Measurements from ENCODE around the gene FGF22.
"Not testable (repeated sequence)": the region's sequence is repeated elsewhere in the genome, so short reads cannot be mapped to it uniquely, and the experiment has no call there.

The FGF22 gene

DNA sequence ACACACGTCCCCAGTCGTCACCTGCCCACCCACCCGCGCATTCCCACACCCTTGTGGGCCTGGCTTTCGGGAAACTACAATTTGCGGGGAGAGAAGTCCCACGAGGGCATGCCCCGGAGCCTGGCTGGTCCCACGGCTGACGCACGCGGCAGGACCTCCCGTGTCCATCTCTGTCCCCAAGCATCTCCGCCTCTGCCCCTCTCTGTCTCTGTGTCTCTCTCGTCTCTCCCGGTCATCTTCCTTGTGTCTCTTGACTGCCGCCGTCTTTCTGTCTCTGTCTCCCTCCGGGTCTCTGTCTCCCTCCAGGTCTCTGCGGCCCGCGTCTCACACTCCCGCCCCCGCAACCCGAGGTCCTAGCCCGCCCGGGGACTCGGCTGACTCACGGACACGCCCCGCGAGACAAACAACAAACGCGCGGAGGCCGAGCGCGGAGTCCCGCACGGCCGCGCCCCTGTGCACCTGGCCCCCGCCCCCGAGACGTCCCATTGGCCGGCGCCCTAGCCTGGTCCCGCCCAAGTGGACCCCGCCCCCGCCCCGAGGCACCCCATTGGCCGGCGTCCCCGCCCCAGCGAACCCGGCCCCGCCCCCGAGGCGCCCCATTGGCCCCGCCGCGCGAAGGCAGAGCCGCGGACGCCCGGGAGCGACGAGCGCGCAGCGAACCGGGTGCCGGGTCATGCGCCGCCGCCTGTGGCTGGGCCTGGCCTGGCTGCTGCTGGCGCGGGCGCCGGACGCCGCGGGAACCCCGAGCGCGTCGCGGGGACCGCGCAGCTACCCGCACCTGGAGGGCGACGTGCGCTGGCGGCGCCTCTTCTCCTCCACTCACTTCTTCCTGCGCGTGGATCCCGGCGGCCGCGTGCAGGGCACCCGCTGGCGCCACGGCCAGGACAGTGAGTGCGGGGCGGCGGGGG, at the start of gene FGF22:
FGF22 (plus strand) TSS at position 627 of the 908 bp plus-strand sequence; CDS start at position 674, 47 bp downstream.
- DNase-seq, result peak; percentile 93 to 99 (median 97)

DNA sequence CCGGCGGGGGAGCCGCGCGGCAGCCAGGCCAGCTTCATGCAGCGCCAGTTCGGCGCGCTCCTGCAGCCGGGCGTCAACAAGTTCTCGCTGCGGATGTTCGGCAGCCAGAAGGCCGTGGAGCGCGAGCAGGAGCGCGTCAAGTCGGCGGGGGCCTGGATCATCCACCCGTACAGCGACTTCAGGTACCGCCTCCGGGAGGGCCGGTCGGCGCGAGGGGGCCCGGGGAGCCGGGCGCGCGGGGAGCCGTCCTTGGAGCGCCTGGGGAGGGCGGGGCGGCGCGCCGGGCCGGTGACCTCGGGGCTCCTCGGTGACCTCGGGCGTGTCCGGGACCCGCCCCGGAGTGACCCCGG, 49.3 kb upstream of the FGF22 start:
- DNase-seq, result no peak

DNA sequence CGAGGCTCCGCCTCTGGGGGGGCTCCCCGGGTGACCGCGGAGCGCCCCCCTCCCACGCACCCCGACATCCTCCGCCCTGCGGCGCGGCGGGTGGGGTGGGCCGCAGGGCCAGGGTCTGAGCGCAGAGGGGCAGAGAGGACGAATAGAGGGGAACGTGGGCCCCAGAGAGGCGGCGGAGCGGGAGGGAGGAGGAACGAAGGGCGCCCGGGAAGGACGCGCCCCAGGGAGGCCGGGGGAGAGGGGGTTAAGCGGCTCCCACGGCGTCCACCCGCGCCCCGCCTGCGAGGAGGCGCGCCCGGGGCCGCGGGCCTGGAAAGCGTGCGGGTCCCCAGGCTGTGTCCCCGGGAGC, 49.0 kb upstream of the FGF22 start:
- no peak for DNase-seq

DNA sequence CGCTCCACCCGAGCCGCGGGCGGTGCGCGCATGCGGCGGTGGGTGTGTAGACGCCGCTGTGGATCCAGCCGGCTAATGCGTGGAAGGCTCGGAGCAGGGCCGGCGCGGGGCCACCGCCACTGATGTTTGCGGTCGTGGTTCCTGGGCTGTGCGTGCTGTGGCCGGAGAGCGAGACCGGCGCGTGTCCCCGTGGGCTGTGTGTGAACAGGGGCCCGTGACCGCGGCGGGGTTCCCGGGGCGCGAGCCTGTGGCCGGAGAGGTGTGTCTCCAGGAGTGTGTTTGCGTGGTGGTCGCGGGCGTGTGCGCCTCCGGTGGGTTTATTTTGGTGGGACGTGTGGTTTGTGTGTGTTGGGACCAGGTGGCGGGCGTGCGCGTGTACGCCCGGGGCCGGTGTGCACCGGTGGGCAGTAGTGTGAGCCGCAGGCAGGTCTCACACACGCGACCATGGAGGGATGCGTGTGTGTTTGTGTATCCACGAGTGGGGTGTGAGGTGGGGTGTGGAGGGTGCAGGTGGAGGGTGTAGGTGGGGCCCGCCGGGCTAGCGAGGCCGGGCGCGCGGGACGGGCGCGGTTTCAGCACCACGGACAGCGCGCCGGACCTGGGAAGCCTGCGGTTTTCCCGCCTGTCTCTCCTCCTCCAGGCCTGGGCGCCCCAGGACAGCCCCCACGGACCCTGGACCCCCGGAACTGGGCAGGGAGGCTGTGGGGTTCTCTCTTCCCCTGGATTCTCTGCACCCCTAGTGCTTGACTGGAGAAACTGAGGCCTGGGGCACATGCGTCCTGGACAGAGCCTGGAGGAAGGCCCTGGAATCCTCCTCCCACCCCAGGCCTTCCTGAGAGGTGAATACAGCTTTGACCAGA, 48.4 kb upstream of the FGF22 start:
- DNase-seq, result no peak

DNA sequence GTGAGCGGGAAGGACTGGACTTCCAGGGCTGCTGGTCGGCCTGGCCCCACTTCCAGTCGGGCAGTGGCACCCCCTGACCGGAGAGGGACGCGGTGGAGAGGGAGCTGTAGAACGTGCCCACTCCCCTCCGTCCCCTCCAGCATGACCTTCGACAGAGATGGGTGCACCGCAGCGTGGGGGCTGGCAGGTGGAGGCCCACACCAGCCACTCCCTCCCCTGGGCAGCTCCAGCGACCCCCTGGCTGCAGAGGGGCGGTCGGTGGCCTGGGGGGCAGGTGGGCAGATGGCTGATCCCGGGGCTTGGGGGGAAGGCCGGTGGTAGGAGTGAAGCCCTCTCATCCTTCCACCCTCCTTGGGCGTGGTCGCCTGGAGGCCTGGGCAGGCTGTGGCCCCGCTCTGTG, 47.6 kb upstream of the FGF22 start:
- DNase-seq, result no peak

DNA sequence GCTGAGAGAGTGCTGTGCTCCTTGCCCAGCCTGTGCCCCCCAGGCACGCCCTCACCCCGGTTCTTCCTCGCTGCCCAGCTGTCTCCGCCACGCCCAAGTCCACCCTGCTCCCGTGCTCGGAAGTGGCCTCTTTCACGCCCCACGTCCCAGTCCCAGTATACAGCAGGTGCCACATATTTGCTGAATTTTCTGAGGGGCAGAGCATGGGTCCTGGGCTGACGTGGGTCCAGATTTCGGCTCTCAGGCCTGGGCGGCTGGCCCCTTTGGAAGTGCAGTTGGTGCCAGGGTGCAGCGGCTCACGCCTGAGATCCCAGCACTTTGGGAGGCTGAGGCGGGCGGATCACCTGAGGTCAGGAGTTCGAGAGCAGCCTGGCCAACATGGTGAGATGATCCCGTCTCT, 46.6 kb upstream of the FGF22 start:
- DNase-seq, result no peak

DNA sequence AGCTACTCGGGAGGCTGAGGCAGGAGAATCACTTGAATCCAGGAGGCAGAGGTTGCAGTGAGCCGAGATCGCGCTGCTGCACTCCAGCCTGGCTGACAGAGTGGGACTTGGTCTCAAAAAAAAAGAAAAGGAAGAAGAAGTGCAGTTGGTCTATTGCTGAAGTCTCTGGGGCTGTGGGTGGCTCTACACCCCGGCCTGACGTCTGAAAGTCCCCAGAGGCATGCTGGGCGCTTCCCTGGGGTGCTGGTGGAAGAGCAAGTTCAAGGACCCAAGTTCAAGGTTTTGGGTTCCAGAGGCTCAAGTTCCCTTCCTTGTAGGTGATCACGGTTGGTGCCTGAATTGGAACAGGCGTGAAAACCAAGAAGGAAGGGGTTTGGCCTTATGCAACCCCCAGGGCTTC, 46.2 kb upstream of the FGF22 start:
- DNase-seq, result no peak

DNA sequence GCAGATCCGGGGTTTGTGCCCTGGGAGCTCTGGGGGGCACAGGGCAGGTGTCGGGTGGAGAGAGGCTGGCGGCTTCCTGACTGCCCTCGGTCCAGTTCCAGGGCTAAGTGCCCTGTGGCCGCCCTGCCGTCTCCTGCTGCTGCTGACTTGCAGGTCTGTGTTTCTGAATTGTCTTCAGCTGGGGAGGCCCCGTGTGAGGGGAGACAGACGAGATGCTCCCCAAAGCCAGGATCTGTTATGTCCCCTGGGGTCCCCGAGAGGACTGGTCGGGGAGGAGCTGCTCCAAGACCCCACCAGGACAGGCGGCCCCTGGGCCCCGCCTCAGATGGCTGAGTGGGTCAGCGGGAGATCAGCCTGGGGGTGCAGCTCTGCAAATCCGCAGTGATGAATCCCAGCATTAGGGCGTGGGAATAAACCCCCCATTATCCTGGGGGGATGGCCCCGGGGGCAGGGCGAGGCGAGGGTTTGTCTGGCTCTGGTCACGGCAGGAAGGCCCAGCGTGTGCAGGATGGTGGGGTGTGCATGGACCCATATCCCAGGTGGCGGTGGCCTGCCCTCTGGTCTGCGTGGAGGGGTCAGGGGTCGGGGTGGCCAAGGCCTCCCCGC, 45.3 kb upstream of the FGF22 start:
- DNase-seq, result no peak

DNA sequence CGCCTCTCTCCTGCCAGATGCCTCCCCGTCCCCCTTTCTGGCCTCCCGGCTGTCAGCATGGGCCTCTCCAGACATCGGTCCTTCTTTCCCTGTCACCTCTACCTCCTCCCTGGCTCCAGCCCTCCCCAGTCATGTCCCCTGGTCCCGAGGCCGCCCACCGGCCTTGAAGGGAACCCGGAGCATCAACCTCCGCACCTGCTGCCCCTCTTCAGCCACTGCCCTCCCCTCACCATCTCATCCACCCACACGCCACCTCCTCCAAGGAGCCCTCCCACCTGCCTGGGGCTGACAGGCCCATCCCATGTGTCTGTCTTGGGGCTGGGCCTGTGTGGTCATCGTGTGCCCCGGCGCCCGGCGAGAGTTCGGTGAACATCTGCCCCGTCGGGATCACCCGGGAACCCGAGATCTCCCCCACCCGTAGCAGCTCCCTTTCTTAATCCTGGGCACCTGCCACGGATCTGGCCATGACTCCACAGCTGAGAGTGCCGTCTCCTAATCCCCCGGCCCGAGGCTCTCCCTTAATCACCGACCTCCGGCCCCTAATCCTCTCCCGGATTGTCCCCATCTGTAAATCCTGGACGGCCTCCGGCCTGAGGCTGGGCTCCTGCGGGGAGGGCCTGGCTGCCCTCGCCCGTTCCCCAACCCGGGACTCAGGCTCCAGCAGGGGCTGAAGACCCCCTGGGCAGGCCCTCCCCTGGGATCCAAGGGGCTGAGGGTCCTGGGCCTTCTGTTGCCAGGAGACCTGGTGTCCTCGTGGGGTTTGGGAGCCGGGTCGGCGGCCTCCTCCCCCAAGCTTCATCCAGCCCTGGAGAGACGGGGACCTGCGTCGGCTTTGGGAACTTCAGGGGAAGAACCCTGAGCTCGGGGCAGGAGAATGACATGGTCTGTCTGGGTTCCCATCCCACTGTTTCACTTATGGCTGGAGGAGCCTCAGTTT, 44.1 kb upstream of the FGF22 start:
- DNase-seq, result no peak

DNA sequence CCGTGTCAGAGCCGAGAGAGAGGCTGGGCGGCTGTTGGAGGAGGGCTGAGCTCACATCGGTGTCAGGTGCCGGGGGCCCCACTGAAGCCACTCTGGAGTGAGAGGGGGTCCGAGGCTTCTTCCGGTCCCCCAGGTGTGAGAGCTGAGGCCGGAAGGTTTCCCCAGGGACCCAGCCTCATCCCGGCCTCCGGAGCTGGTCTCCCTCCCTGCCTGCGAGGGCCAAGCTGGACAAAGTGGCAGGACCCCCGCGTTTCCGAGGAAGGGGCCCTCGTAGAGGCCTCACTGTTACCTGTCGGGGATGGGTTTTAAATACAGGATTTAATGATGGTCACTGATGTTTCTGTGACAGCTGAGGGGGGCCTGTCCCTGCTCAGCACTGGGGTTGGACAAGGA, 43.4 kb upstream of the FGF22 start:
- DNase-seq, result no peak

DNA sequence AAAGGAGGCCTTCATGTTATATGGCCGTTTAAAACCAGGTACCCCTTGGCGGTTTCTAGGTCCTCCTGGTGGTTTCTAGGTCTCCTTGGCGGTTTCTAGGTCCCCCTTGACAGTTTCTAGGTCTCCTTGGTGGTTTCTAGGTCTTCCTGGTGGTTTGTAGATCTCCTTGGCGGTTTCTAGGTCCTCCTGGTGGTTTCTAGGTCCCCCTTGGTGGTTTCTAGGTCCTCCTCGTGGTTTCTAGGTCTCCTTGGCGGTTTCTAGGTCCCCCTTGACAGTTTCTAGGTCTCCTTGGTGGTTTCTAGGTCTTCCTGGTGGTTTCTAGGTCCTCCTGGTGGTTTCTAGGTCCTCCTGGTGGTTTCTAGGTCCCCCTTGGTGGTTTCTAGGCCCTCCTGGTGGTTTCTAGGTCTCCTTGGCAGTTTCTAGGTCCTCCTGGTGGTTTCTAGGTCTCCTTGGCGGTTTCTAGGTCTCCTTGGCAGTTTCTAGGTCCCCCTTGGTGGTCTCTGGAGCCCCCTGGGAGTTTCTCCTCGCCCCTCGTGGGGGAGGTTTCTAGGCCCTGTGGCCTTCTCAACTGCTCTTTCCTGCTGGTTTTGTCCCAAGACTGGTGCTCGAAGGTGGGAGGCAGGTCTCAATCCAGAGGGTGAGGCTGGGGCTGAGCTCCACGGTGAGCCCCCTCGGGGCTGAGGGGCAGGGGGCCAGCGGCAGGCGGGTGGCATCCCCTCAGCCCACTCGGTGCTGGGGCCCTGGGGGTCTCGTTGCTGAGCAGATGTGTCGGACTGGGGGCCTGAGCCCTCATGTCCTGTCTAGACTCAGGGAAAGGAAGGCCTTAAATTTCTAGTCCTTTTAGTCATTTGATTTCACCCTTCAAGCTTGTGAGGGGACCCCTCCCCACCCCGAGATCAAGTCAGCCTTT, 42.0 kb upstream of the FGF22 start:
- DNase-seq, result no peak

DNA sequence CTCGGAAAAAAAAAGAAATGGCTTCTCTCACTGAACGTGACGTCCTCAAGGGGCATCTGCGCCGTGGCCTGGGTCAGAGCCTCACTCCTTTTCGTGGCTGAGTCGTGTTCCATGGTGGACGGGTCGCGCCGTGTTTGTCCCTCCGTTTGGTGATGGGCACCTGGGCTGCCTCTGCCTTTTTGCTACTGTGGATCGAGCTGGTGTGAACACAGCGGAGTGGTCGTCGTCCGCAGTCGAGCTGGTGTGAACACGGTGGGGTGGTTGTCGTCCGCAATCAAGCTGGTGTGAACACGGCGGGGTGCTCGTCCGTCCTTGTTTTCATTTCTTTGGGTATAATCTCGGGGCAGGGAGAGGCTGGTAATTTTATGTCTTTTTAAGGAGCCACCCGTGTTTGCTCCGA, 38.4 kb upstream of the FGF22 start:
- DNase-seq, result no peak

DNA sequence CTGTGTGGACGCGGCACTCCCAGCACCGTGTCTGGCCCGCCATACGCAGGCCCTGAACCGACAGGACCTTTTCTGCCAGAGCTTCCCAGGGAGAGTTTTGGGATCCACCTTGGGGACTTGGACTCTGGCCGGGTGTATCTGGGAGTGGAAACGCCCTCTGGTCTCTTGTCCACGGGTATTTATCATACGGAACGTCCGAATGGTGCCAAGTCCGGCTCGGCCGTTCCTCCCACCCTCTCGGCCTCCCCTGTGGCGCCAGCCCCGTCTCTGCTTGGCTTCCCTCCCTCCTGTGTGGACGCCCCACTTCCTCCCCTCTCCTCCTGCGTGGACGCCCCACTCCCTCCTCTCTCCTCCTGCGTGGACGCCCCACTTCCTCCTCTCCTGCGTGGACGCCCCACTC, 37.9 kb upstream of the FGF22 start:
- no peak for DNase-seq

DNA sequence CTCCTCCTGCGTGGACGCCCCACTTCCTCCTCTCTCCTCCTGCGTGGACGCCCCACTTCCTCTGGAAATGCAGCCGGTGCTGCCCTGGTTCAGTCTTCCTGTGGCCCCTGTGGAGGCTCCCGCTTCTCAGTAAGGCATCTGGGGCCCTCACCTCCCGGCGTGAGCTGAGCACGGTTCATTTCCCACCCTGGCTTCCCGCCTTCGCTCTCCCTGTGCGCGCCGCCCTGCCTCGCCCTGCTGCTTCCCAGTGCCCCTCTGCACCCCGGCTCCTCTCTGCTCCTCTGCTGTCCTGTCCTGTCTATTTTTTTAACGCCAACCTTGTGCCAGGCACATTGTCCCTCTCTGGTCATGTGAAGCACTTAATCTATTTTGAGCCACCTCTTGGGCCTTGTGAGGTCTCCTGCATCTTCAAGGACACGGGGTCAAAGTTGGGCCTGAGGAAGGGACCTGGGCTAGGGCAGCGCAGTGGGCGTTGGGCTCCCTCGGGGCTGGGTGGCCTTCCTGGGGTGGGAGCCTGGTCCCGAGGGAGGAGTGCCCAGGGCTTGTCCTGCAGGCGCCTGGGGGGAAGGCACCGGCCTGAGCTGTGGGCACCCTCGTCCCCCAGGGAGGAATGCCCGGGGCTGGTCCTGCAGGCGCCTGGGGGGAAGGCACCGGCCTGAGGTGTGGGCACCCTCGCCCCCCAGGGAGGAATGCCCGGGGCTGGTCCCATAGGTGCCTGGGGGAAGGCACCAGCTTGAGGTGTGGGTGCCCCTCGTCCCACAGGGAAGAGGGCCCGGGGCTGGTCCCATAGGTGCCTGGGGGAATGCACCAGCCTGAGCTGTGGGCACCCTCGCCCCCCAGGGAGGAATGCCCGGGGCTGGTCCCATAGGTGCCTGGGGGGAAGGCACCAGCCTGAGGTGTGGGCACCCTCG, 37.0 kb upstream of the FGF22 start:
- DNase-seq, result no peak

DNA sequence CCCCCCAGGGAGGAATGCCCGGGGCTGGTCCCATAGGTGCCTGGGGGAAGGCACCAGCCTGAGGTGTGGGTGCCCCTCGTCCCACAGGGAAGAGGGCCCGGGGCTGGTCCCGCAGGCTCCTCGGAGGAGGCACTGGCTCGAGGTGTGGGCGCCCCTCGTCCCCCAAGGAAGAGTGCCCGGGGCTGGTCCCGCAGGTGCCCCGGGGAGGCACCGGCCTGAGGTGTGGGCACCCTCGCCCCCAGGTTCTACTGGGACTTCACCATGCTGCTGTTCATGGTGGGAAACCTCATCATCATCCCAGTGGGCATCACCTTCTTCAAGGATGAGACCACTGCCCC, 36.4 kb upstream of the FGF22 start:
- not testable (repeated sequence) for DNase-seq

DNA sequence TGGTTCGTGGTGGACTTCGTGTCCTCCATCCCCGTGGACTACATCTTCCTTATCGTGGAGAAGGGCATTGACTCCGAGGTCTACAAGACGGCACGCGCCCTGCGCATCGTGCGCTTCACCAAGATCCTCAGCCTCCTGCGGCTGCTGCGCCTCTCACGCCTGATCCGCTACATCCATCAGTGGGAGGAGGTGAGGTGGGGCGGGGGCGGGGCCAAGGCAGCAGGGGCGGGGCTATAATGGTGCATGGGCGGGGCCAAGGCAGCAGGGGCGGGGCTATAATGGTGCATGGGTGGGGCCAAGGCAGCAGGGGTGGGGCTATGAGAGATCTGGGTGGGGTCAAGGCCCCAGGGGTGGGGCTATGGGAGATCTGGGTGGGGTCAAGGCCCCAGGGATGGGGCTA, 35.9 kb upstream of the FGF22 start:
- not testable (repeated sequence) for DNase-seq

DNA sequence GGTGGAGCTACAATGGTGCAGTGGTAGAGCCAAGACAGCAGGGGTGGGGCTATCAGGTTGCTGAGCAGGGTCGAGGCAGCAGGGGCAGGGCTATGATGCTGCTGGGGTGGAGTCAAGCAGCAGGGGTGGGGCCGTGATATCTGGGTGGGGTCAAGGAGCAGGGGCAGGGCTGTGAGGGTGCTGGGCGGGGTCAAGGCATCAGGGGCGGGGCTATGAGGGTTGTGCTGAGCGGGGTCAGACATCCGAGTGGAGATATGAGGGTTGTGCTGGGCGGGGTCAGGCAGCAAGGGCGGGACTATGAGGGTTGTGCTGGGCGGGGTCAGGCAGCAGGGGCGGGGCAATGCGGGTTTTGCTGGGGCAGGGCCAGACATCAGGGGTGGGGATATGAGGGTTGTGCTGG, 35.3 kb upstream of the FGF22 start:
- DNase-seq, result peak in 1 of 4 experiments; percentile 16

DNA sequence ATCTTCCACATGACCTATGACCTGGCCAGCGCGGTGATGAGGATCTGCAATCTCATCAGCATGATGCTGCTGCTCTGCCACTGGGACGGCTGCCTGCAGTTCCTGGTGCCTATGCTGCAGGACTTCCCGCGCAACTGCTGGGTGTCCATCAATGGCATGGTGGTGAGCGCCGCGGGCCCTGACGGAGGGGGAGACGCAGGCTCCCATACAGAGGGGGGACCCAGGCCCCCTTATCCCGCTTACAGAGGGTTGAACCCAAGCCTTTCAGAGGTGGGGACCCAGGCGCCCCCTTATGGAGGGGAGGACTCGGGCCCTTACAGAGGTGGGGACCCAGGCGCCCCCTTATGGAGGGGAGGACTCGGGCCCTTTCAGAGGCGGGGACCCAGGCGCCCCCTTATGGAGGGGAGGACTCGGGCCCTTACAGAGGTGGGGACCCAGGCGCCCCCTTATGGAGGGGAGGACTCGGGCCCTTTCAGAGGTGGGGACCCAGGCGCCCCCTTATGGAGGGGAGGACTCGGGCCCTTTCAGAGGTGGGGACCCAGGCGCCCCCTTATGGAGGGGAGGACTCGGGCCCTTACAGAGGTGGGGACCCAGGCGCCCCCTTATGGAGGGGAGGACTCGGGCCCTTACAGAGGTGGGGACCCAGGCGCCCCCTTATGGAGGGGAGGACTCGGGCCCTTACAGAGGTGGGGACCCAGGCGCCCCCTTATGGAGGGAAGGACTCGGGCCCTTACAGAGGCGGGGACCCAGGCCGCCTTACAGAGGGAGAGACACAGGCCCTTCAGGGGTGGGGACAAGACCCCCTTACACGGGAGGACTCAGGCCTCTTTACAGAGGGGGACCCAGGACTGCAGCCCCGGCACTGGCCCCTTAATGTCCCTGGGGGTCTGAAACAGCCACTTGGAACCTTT, 34.4 kb upstream of the FGF22 start:
- DNase-seq, result not testable (repeated sequence)
